Activated CD4-positive, alpha-beta memory T cell treated with anti-CD3 and anti-CD28 coated beads, Interleukin-2, amount 10 ng/mL, durations not matched to agents 7 days and 5 days (primary cell): Measurements from ENCODE around the gene CCDC124. TPM values are rescaled to one million over a fixed set of nuclear protein-coding genes. Genes with fewer than 3 reads are reported as not detected.
A peak's percentile ranks its signal among the peaks of the same experiment; 100 is the strongest.

Experiments
- CTCF ChIA-PET: fragments of 350-600 bp; sonication (Branson Sonifier 250); formaldehyde crosslinking; loops from one replicate; lab custom pipeline; 2021; ENCODE audit warnings: antibody characterized with exemption, inconsistent platforms; lab: Charles Lee
- POLR2A ChIA-PET: fragments of 350-600 bp; sonication (Branson Sonifier 250); formaldehyde crosslinking; loops from one replicate; lab custom pipeline; 2021; ENCODE audit warnings: antibody characterized with exemption; lab: Charles Lee
- DNase-seq: peaks from one replicate; pipeline ENCODE4 v3.0.0-alpha.2; 2020
- H3K27ac Mint-ChIP-seq: one replicate; pipeline ENCODE4 v1.8.0; 2021; ENCODE audit warnings: mild to moderate bottlenecking, mixed read lengths
- H3K27me3 Mint-ChIP-seq: one replicate; pipeline ENCODE4 v1.8.0; 2021; ENCODE audit warnings: mixed read lengths
- H3K36me3 Mint-ChIP-seq: one replicate; pipeline ENCODE4 v1.8.0; 2021; ENCODE audit warnings: low read depth, mixed read lengths
- H3K4me1 Mint-ChIP-seq: one replicate; pipeline ENCODE4 v1.8.0; 2021; ENCODE audit warnings: mixed read lengths
- H3K4me3 Mint-ChIP-seq: one replicate; pipeline ENCODE4 v1.8.0; 2021; ENCODE audit warnings: mild to moderate bottlenecking, mixed read lengths
- H3K9me3 Mint-ChIP-seq: one replicate; pipeline ENCODE4 v1.8.0; 2021; ENCODE audit warnings: mixed read lengths
- total RNA-seq, 2 experiments: library from RNA; stranded (reverse); gene quantifications; one replicate each; pipeline ENCODE4 v1.2.3, GENCODE V29; 2021

The CCDC124 gene
- total RNA-seq, 2 experiments from 2014 or later, result 59.3 to 60.8 TPM

DNA sequence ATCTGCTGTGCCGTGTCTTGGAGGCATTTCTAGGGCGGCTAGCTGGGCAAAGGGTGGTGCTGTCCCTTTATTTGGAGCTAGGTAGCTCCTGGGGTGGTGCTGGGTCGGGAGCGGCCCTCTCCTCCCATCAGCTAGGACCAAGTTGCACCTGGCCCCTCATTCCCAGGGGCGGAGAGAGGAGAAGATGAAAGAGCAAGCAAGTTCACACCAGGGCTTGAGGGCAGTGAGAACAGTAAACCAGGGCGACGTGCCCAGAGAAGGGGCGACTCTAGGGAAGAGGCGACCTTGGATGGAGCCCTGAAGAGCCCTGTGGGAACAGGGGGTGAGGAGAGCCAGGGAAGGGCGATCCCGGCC lies 17.1 kb downstream of the CCDC124 start:
- no peak for DNase-seq
- Mint-ChIP-seq H3K36me3 (no peaks in the 10 kb centered on the region), H3K4me3 (peak overlapping the region; percentile 65), H3K4me1 (peaks cover 38% of the 10 kb centered on the region), H3K27ac (no peak overlapping the region), H3K9me3 (no peaks in the 10 kb centered on the region), H3K27me3 (peaks cover 50% of the 10 kb centered on the region)
- CTCF ChIA-PET, result no interaction called here
- POLR2A ChIA-PET, result interaction anchor here (0.7 kb wide), 1 partner anchor 52 kb away, joined by 3 read pairs; no protein-coding TSS in a partner anchor

DNA sequence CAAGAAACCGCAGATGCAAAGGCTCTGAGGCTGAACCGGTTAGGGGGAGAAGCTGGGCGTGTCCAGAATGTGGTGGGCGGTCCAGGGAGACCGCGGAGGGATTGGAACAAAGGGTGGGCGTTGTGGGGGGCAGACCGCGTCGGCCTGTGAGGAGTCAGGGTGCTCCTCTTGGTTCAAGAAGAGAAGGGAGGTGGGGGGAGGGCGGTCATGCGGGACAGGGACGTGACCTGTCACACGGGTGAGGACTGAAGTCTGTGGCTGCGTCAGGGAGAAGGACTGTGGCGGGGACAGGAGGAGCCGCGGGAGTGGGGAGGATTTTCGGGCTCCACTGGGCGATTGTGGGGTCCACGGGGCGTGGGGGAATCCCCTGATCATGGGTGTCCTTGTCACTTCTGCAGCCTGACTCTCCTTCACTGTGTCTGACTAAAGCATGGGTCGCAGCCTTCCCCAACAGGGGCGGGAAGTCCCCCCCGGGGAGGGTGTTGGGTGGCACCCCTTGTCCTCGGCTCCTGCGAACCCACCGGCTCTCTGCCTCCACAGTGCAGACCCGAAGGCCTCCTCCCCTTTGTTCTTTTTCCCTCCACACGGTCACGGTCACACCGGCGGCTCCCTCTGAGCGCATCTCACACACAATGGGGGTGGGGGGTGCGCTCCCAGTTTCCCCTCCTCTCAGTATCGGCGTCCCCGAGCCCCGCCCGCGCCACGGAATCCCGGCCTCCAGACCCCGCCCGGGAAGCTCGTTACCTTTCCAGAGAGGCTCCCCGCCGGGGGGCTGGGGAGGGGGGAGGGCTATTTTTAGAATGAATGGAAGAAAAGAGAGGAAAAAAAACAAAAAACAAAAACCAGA lies 17.7 kb downstream of the CCDC124 start:
- Mint-ChIP-seq H3K27ac (no peak overlapping the region), H3K36me3 (no peaks in the 10 kb centered on the region), H3K9me3 (no peaks in the 10 kb centered on the region), H3K27me3 (peaks cover 50% of the 10 kb centered on the region), H3K4me3 (peak overlapping the region; percentile 65), H3K4me1 (peaks cover 38% of the 10 kb centered on the region)
- ChIA-PET CTCF (no interaction called here), POLR2A (no interaction called here)
- peak; percentile 34 for DNase-seq

DNA sequence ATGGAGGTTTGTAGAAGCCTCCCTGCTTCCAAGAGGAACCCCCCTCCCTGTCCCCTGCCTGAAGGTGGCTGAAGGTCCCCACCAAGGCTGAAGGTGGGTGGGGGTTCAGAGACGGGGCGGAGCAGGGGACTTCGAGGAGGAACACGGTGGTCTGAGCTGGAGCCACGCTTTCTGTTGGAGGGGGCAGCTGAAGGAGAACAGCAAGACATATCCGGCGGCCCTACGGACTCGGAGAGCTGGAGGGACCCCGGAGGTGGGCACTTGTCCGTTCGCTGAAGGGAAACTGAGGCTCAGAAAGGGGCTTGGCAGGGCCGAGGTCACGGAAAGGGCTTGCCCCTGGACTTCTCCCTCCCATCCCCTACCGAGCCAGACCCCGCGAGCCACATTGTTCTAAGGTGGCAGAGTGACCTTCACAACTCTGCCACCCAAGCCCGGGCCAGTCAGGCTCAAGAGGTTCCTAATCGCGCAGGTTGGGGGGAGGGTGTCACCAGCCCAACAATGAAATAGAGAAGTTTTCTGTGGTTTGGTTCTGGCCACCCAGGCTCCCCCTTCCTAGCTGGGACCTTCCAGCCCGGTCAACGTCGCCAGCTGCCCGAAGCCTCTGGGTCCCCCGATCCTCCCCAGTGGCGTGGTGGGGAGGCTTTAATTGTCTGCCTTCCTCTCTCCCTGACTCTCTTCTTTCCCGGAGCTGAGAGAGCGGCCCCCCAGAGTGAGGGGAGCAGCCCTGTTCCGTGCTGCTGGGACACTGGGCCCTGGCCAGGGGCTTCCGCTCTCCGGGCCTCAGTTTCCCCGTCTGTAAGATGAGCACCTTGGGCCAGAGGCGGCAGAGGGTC lies 18.6 kb downstream of the CCDC124 start:
- no peak overlapping the region for H3K27ac Mint-ChIP-seq
- H3K36me3 Mint-ChIP-seq, result no peaks in the 10 kb centered on the region
- DNase-seq, result no peak
- ChIA-PET CTCF (no interaction called here), POLR2A (interaction anchor here (0.7 kb wide), 1 partner anchor 18 kb away, joined by 3 read pairs; no protein-coding TSS in a partner anchor)
- peaks cover 50% of the 10 kb centered on the region for H3K27me3 Mint-ChIP-seq
- H3K9me3 Mint-ChIP-seq, result no peaks in the 10 kb centered on the region
- H3K4me3 Mint-ChIP-seq, result no peak overlapping the region
- H3K4me1 Mint-ChIP-seq, result peaks cover 33% of the 10 kb centered on the region

DNA sequence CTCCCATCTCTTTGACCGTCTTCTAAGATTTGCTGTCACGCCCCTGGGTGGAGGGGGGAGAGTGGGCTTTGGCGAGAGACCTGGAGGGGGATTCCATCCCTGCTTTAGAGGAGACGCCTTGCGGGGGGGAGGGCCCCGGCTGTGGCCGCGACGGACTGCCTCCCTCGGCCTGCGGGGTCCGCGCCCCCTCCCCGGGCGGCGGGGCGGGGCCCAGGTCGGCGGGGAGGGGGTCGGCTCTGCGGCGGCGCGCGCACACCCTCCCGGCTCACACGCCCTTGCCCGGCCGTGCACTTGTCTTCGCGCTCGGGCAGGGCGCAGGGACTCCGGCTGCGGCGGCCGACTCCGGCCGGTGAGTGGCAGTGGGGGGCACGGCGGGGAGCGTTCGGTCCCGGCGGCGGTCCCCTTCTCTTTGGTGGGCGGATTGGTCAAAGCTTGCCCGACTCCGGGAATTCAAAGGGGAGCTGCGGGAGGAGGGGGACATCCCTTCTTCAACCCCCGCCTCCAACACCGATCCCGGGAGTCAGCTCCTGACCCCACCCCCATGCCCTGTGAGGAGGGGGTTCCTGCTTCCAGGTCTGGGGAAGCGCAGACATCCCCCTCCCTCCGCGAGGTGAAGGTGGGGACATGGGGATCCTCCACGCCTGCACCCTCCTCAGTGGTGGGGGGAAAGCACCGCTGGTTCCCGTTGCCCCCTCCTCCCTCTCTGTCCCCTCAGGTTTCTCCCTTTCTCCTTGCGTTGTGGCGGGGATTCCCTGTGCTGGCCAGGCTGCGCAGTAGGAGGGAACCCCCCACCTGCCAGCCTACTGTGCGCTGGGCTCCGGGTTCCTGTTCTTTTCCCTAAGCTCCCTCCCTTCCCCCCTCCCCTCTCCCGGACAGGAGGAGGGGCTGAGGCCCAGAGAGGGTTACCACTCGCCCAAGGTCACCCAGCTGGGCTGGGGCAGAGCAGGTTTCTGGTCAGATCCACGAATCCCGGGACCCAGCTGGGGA lies 19.5 kb downstream of the CCDC124 start:
- POLR2A ChIA-PET, result interaction anchor here (0.7 kb wide), 1 partner anchor 17 kb away, joined by 3 read pairs; no protein-coding TSS in a partner anchor
- no peak overlapping the region for H3K27ac Mint-ChIP-seq
- CTCF ChIA-PET, result no interaction called here
- no peak overlapping the region for H3K4me3 Mint-ChIP-seq
- peaks cover 56% of the 10 kb centered on the region for H3K27me3 Mint-ChIP-seq
- no peak for DNase-seq
- H3K4me1 Mint-ChIP-seq, result peaks cover 29% of the 10 kb centered on the region
- H3K36me3 Mint-ChIP-seq, result no peaks in the 10 kb centered on the region
- H3K9me3 Mint-ChIP-seq, result no peaks in the 10 kb centered on the region

DNA sequence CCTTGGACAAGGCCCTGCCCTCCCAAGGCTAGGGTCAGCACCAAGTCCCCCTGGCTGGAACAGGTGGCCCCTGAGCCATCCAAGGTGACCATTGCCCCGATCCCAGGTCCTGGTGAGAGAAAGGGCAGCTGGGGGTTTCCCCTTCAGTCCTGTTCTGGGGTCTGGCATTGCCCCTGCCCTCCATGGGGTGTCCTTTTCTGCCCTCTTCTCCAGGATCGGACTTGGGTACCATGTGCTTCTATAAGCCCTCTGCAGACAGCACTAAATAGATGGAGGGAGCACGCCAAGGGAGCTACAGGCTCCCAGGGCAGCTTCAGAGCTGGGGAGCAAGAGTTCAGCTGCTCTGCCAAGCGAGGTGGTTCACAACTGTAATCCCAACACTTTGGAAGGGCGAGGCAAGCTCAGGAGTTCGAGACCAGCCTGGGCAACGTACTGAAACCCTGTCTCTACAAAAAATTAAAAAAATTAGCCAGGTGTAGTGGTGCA lies 20.5 kb downstream of the CCDC124 start:
- DNase-seq, result no peak
- Mint-ChIP-seq H3K4me1 (peaks cover 26% of the 10 kb centered on the region), H3K27me3 (peaks cover 63% of the 10 kb centered on the region), H3K27ac (no peak overlapping the region), H3K4me3 (no peak overlapping the region), H3K36me3 (no peaks in the 10 kb centered on the region), H3K9me3 (no peaks in the 10 kb centered on the region)
- ChIA-PET POLR2A (interaction anchor here (1.1 kb wide), 1 partner anchor 17 kb away, joined by 3 read pairs; no protein-coding TSS in a partner anchor), CTCF (no interaction called here)

DNA sequence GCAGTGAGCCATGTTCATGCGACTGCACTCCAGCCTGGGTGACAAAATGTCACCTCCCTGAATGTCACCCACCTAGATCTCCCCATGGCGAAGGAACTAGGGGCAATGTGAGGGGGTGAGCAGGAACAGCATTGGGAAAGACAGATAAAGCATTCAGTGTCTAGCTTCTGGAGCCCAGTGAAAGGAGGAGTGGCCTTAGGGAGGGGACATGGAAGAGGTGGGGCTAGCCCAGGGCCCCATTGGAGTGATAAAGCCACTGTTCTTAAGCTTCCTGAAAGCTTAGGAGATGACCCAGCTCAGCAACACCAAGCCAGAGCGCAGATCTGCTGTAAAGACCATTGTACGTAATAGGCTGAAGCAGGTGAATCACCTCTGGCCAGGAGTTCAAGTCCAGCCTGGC lies 21.1 kb downstream of the CCDC124 start:
- H3K27ac Mint-ChIP-seq, result no peak overlapping the region
- H3K9me3 Mint-ChIP-seq, result no peaks in the 10 kb centered on the region
- DNase-seq, result no peak
- H3K4me3 Mint-ChIP-seq, result no peak overlapping the region
- CTCF ChIA-PET, result interaction anchor here (1.1 kb wide), 1 partner anchor 8 kb away, joined by 4 read pairs; no protein-coding TSS in a partner anchor
- H3K4me1 Mint-ChIP-seq, result peaks cover 23% of the 10 kb centered on the region
- no peaks in the 10 kb centered on the region for H3K36me3 Mint-ChIP-seq
- peaks cover 61% of the 10 kb centered on the region for H3K27me3 Mint-ChIP-seq
- POLR2A ChIA-PET, result interaction anchor here (1.1 kb wide), 1 partner anchor 17 kb away, joined by 3 read pairs; no protein-coding TSS in a partner anchor

DNA sequence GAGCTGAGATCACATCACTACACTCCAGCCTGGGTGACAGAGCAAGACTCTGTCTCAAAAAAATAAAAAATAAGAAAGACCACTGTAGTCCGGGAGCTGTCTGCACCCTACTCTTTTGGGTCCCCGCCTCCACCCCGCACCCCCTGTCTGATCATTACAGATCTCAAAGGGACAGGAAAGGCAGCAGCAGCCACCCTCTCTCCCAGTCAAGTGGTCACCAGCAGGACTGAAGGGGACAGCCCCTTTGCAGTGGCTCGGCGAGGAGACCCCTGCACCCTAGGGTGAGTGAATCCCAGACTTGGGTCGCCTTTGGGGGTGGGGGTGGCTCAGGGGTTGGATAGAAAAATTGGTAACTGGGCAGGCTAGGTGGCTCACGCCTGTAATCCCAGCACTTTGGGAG lies 21.6 kb downstream of the CCDC124 start:
- Mint-ChIP-seq H3K4me1 (peaks cover 18% of the 10 kb centered on the region), H3K27ac (no peak overlapping the region), H3K4me3 (no peak overlapping the region), H3K9me3 (no peaks in the 10 kb centered on the region), H3K27me3 (peaks cover 56% of the 10 kb centered on the region), H3K36me3 (no peaks in the 10 kb centered on the region)
- ChIA-PET CTCF (interaction anchor here (1.0 to 1.1 kb wide), 2 partner anchors 9 to 42 kb away, joined by 4 to 6 read pairs; no protein-coding TSS in a partner anchor), POLR2A (interaction anchor here (1.1 kb wide), 1 partner anchor 16 kb away, joined by 3 read pairs; no protein-coding TSS in a partner anchor)
- no peak for DNase-seq

DNA sequence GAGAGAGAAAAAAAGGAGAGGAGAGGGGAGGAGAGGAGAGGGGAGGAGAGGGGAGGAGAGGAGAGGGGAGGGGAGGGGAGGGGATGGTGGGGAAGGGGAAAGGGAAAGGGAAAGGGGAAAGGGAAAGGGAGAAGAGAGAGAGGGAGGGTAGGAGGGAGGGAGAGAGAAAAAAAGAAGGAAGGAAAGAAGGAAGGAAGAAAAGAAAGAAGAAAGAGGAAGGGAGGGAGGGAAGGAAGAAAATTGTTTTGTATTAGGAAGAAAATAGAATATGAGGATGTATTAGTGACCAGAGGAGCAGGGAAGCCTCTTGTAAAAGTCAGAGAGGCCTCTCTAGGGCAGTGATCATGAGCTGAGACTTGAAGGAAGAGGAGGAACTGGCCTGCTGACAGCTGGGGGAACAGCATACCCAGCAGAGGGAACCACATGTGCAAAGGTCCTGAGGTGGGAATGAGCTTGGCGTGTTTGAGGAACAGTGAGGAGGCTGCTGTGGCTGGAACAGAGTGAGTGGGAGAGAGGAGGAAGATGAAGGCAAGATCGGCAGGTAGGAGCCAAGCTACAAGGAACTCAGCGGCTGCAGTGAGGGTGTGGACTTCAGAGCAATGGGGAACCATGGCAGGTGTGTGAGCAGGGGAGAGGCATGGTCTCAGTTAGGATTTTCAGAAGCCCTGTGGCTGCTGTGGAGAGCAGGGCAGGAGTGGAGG lies 24.5 kb downstream of the CCDC124 start:
- ChIA-PET CTCF (interaction anchor here (1.9 kb wide), 1 partner anchor 25 kb away, joined by 5 read pairs; the partner anchor contains the start of gene CCDC124), POLR2A (interaction anchor here (0.6 to 1.0 kb wide), 2 partner anchors 9 to 80 kb away, joined by 3 read pairs; partner anchors contain the start of gene KCNN1)
- Mint-ChIP-seq H3K36me3 (no peaks in the 10 kb centered on the region), H3K9me3 (no peaks in the 10 kb centered on the region), H3K27ac (no peak overlapping the region), H3K4me3 (no peak overlapping the region), H3K4me1 (peaks cover 2% of the 10 kb centered on the region), H3K27me3 (peaks cover 31% of the 10 kb centered on the region)
- DNase-seq, result no peak

DNA sequence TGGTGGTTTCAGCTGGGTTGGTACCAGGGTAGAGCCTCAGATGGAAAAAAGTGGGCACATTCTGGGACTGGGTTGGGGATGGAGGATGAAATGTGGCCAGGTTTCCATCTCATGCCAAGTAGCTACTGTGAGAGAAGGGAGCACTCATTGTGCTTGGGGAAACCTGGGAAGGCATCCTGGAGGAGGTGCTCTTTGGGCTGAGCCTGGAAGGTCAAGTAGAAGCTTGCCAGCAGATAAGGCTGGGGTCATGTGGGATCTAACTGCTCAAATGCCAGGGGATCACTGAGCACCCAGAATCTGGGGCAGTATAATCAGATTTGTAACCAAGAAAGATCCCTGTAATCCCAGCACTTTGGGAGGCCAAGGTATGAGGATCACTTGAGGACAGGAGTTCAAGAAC lies 25.1 kb downstream of the CCDC124 start:
- Mint-ChIP-seq H3K9me3 (no peaks in the 10 kb centered on the region), H3K4me3 (no peak overlapping the region), H3K27ac (no peak overlapping the region), H3K36me3 (no peaks in the 10 kb centered on the region), H3K27me3 (peaks cover 25% of the 10 kb centered on the region), H3K4me1 (no peaks in the 10 kb centered on the region)
- ChIA-PET CTCF (interaction anchor here (1.9 kb wide), 1 partner anchor 25 kb away, joined by 5 read pairs; the partner anchor contains the start of gene CCDC124), POLR2A (interaction anchor here (1.0 kb wide), 1 partner anchor 8 kb away, joined by 3 read pairs; the partner anchor contains the start of gene KCNN1)
- no peak for DNase-seq

DNA sequence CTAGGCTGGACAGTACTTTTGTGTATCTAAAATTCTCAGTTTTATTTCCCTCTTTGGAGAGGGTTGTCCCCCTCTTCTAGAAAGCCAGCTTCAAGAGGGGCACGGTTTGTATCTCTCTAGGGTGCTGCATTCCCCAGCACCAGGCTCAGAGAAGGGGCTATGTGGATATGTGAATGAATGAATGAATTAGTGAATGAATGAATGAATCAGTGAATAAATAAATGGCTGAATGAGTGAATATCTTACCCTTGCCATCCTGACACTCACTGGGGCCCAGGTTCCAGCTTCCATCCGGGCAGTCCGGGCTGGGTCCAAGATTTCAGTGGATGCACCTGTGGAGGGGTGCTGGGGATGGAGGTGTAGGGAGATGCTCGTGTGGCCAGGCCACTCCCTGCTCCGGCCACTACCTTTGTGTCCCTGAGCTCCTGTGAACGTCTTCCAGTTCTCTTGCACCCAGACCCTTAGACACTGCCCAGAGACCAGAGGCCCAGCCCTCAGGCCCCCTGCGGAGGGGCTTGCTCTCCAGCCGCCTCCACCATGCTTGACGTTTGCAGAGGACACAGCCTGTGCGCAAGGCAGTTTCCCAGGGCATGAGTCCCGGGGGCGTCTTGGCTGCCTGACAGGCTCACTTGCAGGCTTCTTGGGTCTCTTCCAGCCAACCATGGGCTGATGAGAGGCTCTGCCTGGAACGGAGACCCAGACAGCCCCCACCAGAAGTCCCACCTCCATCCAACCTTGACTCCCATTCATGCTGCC lies 31.3 kb downstream of the CCDC124 start:
- Mint-ChIP-seq H3K9me3 (no peaks in the 10 kb centered on the region), H3K4me1 (peaks cover 3% of the 10 kb centered on the region), H3K4me3 (no peak overlapping the region), H3K27ac (no peak overlapping the region), H3K27me3 (peaks cover 37% of the 10 kb centered on the region), H3K36me3 (no peaks in the 10 kb centered on the region)
- CTCF ChIA-PET, result interaction anchor here (0.5 kb wide), 1 partner anchor 105 kb away, joined by 3 read pairs; no protein-coding TSS in a partner anchor
- POLR2A ChIA-PET, result no interaction called here
- DNase-seq, result no peak
